Sigmoid colon (tissue), 7 donors: ENCODE measurements around the gene TGM3. TPM values are rescaled to one million over a fixed set of nuclear protein-coding genes. Genes with fewer than 3 reads are reported as not detected.

Experiments used
- DNase-seq: peaks from one replicate; pipeline ENCODE4 v3.0.0-alpha.2; 2019
- H3K27ac ChIP-seq, 4 donors: fragments of 200-600 bp; sonication (generic); one replicate each; pipeline ENCODE4 v1.5.1; 2016 to 2019; ENCODE audit warnings: mild to moderate bottlenecking in 1 of 4
- H3K27me3 ChIP-seq, 3 donors: fragments of 200-600 bp; sonication (generic); one replicate each; pipeline ENCODE4 v1.5.1; 2019; ENCODE audit warnings: mild to moderate bottlenecking in 1 of 3
- H3K36me3 ChIP-seq, 4 donors: fragments of 200-600 bp; sonication (generic); one replicate each; pipeline ENCODE4 v1.5.1; 2016 to 2019
- H3K4me1 ChIP-seq, 4 donors: fragments of 200-600 bp; sonication (generic); one replicate each; pipeline ENCODE4 v1.5.1; 2017 to 2019
- H3K4me3 ChIP-seq, 4 donors: fragments of 200-600 bp; sonication (generic); one replicate each; pipeline ENCODE4 v1.5.1; 2017 to 2019; ENCODE audit warnings: mild to moderate bottlenecking in 2 of 4, moderate library complexity in 1 of 4
- H3K9me3 ChIP-seq, 4 donors: fragments of 200-600 bp in 3 of 4; sonication (generic) in 3 of 4; one replicate each; pipeline versions ENCODE4 v1.5.1 to v1.6.1; 2013 to 2019
- CTCF ChIP-seq, 4 experiments: fragments of 450-650 bp in 3 of 4; fragments of 200-600 bp in 1 of 4; IDR thresholded peaks; one replicate each; pipeline ENCODE4 v1.5.1; 2016 to 2019; ENCODE audit warnings: antibody characterized with exemption in 4 of 4, mild to moderate bottlenecking in 3 of 4, moderate library complexity in 2 of 4
- EP300 ChIP-seq, 4 donors: sonication (generic); formaldehyde crosslinking; IDR thresholded peaks; one replicate each; pipeline ENCODE4 v1.6.1; 2017; ENCODE audit warnings: antibody characterized with exemption in 4 of 4
- POLR2A ChIP-seq, 2 donors: fragments of 450-650 bp; IDR thresholded peaks; one replicate each; pipeline ENCODE4 v1.6.1; 2016; ENCODE audit warnings: antibody characterized with exemption in 2 of 2, mild to moderate bottlenecking in 2 of 2, moderate library complexity in 2 of 2
- POLR2AphosphoS5 ChIP-seq, 4 donors: sonication (generic); formaldehyde crosslinking; IDR thresholded peaks; one replicate each; pipeline ENCODE4 v1.6.1; 2017; ENCODE audit warnings: antibody characterized with exemption in 4 of 4
- WGBS, 2 donors: extraction: QIAGEN DNeasy Blood & Tissue Kit; methylation state at CpG; one replicate each; pipeline ENCODE4 v1.1.7; 2013; 5-methylcytosine and 5-hydroxymethylcytosine counted together
- intact Hi-C: fragments of 100-400 bp; cut with DNase I; formaldehyde crosslinking; loops from one replicate; pipeline ENCODE4 v1.15.1; 2023
- polyA plus RNA-seq, 3 donors: library from polyadenylated mRNA; stranded (reverse); fragments of 200-250 nt; gene quantifications; one replicate each; pipeline ENCODE4 v1.2.3, GENCODE V29; 2013
- total RNA-seq, 4 donors: library from RNA; depleted of rRNA; stranded (reverse); fragments of >200 nt; gene quantifications; one replicate each; pipeline ENCODE4 v1.1.0, GENCODE V29; 2016
- donor health status: healthy with polysubstance abuse.
- donor health status: Bipolar disorder and iron deficiency.
- donor health status: healthy.

The TGM3 gene
- total and polyA plus RNA-seq, 7 donors, result 0.23 to 3.0 (median 0.42) TPM; not detected in 4

- TF ChIP-seq POLR2AphosphoS5 (IDR thresholded peaks at IDR 0.05) (no peak), CTCF (IDR thresholded peaks at IDR 0.05) (no peak), EP300 (IDR thresholded peaks at IDR 0.05) (no peak), POLR2A (IDR thresholded peaks at IDR 0.05) (no peak)
- H3K27ac ChIP-seq, result no peak overlapping the region
- no peak overlapping the region for H3K4me3 ChIP-seq
- no peaks in the 10 kb centered on the region for H3K9me3 ChIP-seq
- peaks cover 0 to 3% (median 0%) of the 10 kb centered on the region in 3 donors for H3K27me3 ChIP-seq
- no peak for DNase-seq
- no peaks in the 10 kb centered on the region for H3K36me3 ChIP-seq
- 59 to 62% methylated on average over 5 of the region's 5 CpGs for WGBS, 2 donors
- intact Hi-C loops, result no loop called here
- no peaks in the 10 kb centered on the region for H3K4me1 ChIP-seq
Measured at GRCh38 chr20:2296524-2297356, 939 bp downstream of the TGM3 start.

- Histone ChIP-seq H3K4me3 (no peak overlapping the region), H3K27me3 (peaks cover 0 to 3% (median 0%) of the 10 kb centered on the region in 3 donors), H3K9me3 (no peaks in the 10 kb centered on the region), H3K4me1 (no peaks in the 10 kb centered on the region), H3K27ac (no peak overlapping the region), H3K36me3 (no peaks in the 10 kb centered on the region)
- no peak for TF ChIP-seq POLR2AphosphoS5 (IDR thresholded peaks at IDR 0.05)
- TF ChIP-seq CTCF (IDR thresholded peaks at IDR 0.05), result no peak
- no peak for TF ChIP-seq POLR2A (IDR thresholded peaks at IDR 0.05)
- TF ChIP-seq EP300 (IDR thresholded peaks at IDR 0.05), result no peak
- 79 to 80% methylated on average over 7 of the region's 7 CpGs for WGBS, 2 donors
- DNase-seq, result no peak
- intact Hi-C loops, result no loop called here
Measured at GRCh38 chr20:2297357-2297728, 1.5 kb downstream of the TGM3 start.

DNA sequence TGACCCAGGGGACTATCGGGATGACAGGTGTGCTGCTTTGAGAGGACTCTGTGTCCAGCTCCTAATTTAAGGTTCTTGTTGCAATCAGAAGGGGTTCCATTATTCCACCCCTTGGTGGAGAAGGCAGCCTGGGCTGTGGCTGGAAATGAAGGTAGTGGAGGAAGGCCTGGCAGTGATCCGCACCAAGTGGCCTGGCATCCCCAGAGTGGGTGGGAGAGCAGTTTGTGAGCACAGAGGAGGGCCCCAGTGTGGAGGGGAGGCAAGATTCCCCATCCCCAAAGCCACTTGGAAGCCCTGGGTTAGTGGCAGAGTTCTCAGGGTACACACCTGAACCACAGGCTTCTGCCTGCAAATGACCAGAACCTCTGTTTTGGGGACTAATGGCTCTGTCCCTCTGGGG, 2.3 kb downstream of the TGM3 start:
- Histone ChIP-seq H3K4me3 (no peak overlapping the region), H3K36me3 (no peaks in the 10 kb centered on the region), H3K4me1 (no peaks in the 10 kb centered on the region), H3K27ac (no peak overlapping the region), H3K27me3 (peaks cover 0 to 3% (median 0%) of the 10 kb centered on the region in 3 donors), H3K9me3 (no peaks in the 10 kb centered on the region)
- intact Hi-C loops, result no loop called here
- WGBS, 2 donors, result 94 to 95% methylated on average over 2 of the region's 2 CpGs
- TF ChIP-seq EP300 (IDR thresholded peaks at IDR 0.05), result no peak
- no peak for TF ChIP-seq POLR2A (IDR thresholded peaks at IDR 0.05)
- TF ChIP-seq POLR2AphosphoS5 (IDR thresholded peaks at IDR 0.05), result no peak
- no peak for TF ChIP-seq CTCF (IDR thresholded peaks at IDR 0.05)
- no peak for DNase-seq

DNA sequence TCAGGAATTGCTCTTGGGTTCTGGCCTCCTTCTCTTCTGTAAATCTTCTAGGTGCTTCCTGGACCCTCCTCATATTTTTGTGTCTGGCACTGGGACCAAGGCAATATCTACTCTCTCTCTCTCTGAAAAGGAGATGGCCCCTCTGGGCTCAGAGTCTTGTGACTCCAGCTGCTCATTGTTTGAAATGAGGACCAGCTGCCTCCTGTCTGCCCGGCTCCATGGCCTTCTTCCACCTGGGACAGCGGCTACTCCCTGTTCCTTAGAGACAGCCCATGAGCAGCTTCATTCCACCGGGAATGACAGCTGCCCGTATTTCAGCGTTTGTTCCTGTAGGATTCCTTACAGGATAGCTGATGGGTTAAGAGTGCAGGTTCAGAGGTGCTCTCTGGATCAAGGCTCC, 2.9 kb downstream of the TGM3 start:
- no peak for TF ChIP-seq CTCF (IDR thresholded peaks at IDR 0.05)
- TF ChIP-seq POLR2A (IDR thresholded peaks at IDR 0.05), result no peak
- no peak for TF ChIP-seq EP300 (IDR thresholded peaks at IDR 0.05)
- TF ChIP-seq POLR2AphosphoS5 (IDR thresholded peaks at IDR 0.05), result no peak
- no peaks in the 10 kb centered on the region for H3K9me3 ChIP-seq
- H3K36me3 ChIP-seq, result no peaks in the 10 kb centered on the region
- no peak for DNase-seq
- peaks cover 0 to 3% (median 0%) of the 10 kb centered on the region in 3 donors for H3K27me3 ChIP-seq
- H3K4me1 ChIP-seq, result no peaks in the 10 kb centered on the region
- 80 to 82% methylated on average over 5 of the region's 5 CpGs for WGBS, 2 donors
- intact Hi-C loops, result no loop called here
- no peak overlapping the region for H3K27ac ChIP-seq
- no peak overlapping the region for H3K4me3 ChIP-seq
